Amygdala (tissue), 56 donors: ENCODE results near the gene SH3GL1.

ENCODE experiments used
- DNase-seq, 56 donors: peaks; one replicate each; lab custom pipeline; 2025; lab: John Stamatoyannopoulos, UW

SH3GL1 gene, protein sequence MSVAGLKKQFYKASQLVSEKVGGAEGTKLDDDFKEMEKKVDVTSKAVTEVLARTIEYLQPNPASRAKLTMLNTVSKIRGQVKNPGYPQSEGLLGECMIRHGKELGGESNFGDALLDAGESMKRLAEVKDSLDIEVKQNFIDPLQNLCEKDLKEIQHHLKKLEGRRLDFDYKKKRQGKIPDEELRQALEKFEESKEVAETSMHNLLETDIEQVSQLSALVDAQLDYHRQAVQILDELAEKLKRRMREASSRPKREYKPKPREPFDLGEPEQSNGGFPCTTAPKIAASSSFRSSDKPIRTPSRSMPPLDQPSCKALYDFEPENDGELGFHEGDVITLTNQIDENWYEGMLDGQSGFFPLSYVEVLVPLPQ

DNA sequence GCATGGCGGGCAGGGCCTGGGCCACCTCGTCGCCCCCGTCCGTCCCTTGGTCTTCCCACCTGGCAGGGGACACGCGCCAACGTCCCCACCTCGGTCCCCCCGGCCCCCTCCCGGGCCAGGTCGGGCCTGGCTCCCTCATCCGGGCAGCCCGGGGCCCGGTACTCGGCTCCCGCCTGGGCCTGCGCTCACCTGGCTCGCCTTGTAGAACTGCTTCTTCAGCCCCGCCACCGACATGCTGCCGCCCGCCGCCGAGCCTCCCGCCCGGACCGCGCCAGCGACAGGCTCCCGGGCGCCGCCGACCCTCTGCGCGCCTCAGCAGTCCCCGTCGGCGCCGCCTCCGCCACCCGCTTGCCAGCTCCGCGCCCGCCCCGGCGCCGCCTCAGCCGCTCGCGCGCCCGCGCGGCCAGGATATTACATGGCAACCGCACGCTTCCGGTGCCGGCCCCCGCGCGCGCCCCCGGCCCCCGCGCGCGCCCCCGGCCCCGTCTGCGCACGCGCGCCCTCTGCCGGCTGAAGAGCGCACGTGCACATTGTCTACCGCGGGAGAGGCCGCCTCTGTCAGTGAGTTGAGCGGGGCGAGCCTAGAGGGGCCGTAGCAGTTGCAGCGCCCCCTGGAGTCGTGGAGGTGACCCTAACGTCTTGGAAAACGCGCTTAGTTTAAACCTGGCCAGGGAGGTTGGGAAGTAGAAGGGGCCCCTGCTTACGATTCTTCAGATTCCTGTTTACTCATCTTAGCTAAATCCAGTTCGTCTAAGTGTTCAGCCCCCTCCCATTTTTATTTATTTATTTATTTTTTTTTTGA lies at the start of gene SH3GL1:
TSS of gene SH3GL1 (minus strand) at position 413 of the 802 bp plus-strand sequence. CDS start at position 234, 179 bp downstream.
- peak; percentile 24 to 93 (median 83) for DNase-seq

DNA sequence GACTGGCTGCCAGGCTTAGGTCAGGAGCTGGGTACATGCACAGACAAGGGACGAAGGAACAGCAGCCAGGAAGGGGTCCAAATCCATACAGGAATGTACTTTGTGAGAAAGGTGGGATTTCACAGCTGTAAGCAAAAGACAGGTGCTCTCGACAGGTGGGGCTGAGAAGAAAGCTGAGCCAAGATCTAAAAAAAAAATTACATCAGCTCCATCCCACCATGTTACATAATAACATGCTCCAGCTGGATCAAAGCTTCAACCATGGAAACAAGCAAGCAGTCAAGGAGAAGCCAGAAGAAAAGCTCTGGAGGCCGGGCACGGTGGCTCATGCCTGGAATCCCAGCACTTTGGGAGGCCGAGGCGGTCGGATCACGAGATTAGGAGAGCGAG lies 49.3 kb upstream of the SH3GL1 start:
- DNase-seq = no peak

DNA sequence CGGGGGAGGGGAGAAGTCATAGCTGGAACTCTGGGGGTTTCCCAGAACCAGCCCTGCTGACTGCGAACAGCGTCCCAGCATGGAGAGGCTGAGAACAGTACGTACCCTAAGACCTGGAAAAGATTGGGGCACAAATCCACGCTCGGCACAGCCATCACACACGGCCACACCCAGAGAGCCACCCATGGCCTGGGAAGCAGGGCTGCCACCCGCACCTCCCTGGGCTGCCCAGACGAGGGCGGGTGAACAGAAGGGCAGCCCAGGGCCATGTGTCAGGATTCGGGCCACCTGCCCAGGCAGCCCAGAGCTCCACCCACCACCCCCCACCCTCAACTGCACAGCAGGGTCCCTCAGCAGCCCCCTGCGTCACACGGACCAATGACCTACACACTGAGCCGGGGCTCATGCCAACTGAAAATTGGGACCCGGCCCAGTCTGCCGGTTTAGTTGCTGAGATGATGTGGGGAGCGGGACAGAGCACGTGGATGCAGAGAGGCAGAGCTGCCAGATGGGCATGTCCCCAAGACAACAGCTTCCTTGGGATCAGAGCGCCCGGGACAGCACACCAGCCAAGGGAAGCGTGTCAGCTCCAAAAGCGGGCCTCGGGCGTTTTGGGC lies 48.8 kb upstream of the SH3GL1 start:
- DNase-seq = peak in 52 of 56 donors; percentile 15 to 89 (median 70)

DNA sequence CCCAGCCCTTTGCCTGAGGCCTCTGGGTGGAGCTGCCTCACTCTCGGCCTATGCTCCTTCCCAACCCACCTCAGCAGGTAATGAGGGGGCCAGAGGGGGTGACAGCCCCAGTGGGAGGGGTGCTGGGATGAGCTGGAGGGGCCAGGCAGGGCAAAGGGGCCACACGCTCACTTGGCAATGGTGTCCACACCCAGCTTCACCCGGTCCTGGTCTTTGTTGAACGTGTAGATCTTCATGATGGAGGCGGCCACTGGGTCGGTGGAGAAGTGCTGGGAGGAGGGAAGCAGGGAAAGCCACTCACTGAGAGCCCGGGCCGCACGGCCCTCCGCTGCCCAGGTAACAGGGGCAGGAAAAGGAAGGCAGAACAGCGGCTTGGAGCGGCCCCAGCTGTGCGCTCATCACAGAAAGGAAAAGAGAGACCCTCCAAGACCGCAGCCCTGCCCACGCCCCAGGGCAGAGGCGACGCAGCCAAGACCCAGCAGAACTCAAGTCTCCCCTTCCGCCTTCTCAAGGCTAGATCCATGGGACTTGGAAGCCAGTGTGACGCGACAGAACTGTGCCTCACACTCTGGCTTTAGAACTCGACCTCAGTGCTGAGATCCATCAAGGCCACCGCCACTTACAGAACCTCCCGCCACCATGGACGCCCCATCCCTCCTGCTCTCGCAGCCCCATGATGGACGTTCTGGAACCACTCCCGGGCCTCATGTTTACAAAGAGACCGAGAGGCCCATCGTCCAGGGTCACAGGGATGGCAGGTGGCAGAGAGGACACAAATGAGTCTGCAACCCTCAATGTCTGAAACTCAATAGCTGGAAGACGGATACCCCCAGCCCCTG lies 48.0 kb upstream of the SH3GL1 start:
- no peak for DNase-seq

DNA sequence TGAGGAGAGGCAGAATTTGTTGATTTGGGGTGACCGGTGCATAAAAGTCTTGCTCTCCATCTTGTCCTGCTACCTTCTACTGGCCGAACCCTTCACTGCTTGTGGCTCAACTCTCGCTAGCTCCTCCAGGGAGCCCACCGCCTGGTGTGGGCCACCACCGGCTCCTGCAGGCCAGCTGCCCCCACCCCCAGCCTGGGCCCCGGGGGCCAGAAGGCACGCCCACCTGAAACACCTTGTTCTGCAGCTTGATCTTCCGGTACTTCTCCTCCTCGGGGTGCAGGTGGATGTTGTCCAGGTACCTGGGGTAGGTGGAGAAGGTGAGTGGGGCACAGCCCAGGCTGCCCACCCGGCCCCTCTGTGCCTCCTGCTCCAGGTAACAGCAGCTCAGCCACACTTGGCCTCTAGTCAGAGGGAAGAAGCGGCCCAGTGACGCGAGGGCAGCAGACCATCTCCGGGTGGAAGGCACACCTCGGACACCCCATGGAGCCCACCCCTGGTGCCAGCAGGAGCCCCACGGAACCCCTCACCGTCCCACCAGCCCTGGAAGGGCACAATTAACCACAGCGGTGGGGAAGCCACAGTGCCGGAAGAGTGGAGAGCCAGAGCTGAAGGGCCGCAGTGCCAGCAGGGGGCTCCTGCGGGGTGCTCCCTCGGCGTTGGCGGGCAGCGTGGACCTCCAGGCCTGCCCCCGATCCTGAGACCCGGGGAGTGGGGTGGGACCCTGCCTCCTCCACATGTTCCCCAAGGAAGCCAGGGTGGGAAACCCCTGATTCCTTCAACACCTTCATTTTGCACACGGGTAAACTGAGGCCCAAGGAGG lies 47.2 kb upstream of the SH3GL1 start:
- DNase-seq = no peak

DNA sequence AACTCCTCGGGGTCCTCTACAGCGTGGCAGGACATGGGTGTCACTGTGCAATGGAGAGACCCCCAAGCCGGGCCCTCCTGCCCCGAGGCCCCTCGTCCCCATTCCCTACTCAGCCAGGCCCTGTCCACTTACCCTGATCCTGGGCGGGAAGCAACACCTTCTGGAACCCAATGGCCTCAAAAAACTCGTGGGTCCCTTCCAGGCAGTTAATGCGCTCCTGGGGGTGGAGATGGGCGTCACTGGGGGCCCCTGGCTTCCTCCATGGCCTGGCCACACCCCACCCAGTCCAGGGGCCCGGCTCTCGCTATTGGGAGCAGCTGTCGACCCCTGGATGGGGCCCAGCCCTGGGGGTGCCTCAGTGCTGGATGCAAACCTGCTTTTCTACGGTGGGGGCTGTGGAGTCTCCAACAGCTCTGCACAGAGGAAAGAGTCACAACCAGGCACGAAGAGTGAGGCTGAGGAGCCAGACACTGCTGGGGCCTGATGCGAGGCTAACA lies 46.4 kb upstream of the SH3GL1 start:
- DNase-seq = no peak

DNA sequence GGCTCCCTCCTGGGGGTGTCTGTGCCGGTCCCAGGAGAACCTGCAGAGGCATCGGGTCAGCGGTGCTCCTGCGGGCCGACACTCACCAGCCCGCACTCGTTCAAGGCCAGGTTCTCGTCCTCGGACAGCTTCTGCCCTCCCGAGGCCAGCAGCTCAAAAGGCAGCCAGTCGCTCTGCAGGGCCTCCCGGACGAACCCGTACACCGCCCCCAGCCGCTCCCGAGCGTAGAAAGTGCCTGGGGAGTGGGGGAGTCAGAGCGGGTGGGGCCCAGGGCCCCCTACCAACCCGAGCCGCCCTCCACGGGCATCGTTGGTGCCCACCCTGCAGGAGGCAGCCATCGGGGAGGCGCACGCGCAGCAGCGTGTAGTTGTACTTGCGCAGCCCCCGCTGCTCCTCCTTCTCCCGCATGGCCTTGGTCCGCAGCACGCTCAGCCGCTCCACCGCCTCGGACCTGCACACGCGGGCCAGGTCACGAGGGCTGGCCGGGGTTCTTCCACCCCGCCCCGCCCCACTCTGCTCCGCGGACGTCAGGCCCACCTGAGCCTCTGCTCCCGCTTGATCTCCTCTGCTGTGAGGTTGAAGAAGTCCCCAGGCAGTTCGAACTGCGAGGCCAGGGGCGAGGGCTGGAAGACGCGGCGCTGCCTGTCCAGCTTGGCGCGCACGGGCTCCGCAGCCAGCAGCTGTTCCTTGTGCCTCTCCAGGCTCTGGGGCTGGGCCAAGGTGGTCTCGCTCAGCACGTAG lies 45.8 kb upstream of the SH3GL1 start:
- DNase-seq = no peak

DNA sequence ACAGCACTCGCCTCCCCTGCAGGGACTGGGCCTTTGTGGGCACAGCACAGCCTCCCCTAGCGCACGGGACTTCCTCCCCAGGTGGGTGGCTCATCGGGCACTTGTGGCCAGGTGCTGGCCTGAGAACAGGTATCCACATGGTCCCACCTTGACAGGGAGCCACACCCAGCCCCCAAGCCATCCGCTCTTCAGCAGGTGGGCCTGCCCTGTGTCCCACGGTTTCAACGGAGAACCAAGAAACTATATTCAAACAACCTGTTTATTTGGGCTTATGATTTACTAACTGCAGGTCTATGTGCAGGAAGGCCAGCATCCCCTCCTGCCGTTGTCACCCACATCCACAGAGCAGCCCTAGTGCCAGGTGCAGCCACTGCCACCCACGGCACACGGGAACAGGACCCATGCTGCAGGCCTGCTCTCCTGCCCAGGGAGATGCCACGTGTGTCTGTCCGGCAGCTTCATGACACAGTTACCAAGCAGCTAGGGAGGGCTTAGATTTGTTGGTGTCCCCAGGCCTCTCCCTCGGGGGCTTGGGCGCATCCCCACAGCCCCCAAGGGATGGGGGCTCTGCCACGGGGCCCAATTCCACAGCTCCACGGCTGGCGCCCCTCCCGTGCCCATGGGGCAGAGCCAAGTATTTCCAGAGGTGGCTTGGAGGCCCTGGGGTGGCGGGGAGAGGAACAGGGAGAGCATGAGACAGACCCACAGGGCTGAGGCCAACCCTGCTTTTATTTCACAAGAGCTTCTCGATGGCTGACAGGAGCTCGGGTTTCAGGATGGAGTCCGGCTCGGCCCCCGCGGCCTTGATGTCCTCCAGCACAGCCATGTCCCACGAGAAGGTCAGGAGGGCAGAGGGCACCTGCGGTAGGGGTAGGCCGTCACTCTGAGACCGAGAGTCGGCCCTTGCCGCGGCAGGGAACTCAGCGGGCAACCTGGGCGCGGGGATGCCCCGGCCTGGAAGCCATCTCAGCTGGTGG lies 44.7 kb upstream of the SH3GL1 start:
- DNase-seq = no peak

DNA sequence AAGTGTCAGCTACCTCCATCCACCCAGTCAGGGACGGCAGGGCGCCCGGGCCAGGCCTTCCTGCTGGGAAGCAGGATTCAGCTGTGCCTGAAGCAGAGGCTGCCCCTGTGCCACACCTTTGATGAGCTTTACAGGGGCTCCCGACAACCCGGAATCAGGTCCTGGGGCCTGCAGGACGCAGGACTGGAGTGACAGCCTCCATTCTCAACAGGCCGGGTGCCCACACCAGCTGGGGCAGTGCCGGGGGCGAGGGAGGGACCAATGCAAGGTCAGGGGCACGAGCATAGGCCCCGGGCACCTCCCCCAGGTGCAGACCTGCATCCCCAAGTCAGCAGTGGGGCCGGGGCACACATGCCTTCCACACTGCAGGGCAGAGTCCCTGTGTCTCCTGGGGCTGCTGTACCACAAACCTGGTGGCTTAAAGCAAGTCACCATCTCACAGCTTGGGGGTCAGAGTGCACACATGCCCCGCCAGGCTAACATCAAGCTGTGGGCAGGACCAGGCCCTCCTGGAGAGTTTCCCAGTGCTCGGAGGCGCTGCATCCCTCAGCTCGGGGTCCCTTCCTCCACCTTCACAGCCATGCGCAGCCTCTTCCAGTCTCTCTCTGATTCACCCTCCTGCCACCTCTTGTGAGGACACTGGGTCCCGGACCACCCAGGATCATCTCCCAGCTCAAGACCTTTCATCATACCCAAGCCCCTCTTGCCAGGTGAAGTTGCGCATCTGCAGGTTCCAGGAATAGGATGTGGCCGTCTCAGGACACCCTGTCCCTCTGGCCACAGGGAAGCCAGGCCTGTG lies 43.8 kb upstream of the SH3GL1 start:
- DNase-seq = no peak

DNA sequence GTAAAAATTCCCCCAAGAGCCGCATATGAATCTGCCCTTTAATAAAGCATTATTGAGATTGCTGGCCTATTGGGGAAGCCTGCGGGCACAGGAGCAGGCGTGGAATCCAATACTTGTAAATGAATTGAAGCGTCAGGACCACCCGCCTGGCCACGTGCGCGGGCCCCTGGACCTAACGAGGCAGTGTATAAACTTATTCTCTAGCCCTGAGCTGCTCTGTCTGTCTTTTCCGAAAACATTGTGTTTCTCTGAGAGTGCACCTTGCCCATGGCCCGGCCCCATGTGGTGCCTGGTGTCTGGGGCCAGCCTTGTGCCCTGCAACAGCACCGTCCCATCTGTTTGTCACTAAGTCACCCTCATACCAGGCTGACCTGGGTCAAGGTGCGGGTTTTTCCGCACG lies 42.8 kb upstream of the SH3GL1 start:
- DNase-seq = no peak

DNA sequence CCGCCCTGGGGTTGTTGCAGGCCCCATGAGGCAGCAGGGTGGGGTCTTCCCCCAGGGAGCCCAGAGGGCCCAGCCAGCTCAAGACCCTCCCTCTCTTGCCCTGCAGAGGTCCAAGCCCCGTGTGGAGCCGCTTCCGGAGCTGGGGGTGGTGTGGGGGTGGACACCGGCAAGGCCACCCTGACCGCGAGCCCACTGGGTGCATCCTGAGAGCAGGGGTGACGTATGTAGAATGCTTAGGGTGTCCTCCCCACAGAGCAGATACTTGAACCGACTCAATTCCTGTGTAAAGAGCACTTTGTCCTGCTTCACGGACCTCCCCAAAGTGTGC lies 42.4 kb upstream of the SH3GL1 start:
- no peak for DNase-seq

DNA sequence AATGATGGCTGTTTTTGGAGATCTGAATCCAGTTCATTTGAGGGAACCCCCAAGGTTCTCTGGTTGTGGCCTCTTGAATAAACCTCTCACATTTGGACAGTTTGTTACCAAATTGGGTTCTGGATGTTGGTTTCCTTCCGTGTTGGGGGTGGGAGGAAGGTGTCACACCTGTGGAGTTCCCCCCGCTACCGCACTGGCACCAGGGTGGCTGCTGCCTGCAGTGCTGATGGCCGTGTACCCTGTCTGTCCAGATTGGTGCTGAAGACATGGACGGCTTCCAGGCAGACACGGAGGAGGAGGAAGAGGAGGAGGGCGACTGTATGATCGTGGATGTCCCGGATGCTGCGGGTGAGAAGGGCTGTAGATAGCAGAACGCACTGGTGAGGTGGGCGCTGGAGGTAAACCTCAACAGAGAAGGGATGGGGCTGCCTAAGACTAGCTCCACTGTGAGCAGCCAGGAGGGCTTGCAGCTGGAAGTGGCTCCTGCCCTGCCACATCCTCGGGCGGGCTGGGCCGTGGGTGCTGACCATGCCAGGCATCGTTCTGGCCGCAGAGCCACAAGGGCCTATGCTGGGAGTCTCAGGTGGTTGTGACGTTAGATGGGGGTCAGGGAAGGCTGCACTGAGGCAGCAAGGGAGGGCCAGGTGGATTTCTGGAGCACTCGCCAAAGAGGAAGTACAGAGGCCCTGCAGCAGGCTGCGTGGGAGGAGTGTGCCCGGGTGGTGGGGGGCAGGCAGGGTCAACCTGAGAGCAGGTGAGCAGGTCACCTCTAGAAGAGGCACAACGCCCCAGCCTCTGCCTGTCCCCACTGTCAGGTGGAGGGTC lies 41.9 kb upstream of the SH3GL1 start:
- no peak for DNase-seq

DNA sequence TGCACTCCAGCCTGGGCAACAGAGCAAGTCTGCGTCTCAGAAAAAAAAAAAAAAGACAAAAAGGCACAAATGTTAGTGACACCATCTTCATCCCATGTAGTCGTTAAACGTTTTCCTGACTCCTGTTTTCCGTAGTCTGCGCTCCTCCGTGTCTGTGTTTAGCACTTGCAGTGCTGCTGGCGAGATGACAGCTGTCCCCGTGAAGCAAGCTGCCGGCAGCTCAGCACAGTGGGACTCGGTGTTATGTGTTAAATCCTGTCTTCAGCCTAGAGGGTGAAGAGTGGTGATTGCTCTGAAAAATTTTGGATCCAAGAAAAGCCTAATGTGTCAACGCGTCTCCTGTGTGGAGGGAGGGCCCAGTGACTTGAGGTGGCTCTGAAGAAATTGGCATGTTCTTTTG lies 38.9 kb upstream of the SH3GL1 start:
- DNase-seq = peak in 12 of 56 donors; percentile 9 to 42 (median 19)

DNA sequence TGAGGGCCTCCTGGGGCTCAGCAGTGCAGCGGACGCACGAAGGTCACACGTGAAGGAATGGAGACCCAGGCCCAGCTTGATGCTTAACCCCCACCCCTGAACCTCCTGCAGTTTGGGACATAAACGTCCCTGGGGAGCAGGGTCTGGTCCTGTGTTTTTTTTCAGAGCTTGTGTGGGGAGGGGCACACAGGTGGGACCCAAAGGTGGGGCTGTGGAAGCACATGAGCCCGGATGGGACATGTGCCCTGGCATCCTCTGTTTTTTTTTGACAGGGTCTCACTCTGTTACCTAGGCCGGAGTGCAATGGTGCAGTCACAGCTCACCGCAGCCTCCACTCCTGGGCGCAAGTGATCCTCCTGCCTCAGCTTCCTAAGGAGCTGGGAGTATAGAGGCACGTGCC lies 36.8 kb upstream of the SH3GL1 start:
- DNase-seq = no peak

DNA sequence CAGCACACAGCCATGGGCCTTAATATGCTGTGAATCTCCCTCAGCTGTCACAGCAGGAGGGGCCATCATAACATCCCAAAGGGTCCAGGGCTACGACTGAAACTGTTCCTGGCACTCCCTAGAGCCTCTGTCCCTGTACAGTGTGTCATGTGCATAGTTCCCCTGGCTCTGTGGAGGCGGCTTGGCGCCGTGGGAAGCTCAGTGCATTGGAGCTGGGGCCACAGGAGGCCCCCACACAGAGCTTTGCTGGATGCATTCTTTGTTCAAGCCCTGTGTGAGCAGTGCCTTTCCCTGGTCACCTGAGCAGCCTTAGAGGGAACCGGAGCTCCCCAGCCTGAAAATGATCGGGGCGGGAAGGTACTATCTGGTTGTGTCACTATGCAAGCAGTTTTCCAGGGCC lies 35.9 kb upstream of the SH3GL1 start:
- no peak for DNase-seq

DNA sequence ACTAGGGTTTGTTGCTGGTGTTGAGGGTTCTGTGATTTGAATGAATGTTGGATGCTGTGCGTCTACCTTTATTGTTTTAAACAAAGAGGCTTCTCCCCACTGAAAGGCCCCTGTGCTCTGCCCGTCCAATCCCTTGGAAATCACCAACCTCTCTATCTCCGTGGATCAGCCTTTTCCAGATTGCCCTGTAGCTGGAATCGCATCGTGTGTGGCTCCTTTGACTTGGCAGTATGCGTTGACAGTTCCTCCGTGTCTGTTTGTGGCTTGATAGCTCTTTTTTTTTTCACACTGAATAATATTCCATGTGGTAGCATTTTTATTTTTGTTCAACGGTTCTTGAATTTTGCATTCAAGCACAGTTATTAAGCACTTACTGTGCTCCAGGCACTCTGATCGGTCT lies 34.0 kb upstream of the SH3GL1 start:
- DNase-seq = peak in 1 of 56 donors; percentile 2
